Spinal cord (tissue), 10 donors: ENCODE results near the gene CAMK2D. TPM values are rescaled to one million over a fixed set of nuclear protein-coding genes. Genes with fewer than 3 reads are reported as not detected.
"Not testable (repeated sequence)": the region's sequence is repeated elsewhere in the genome, so short reads cannot be mapped to it uniquely, and the experiment has no call there.

Source experiments
- DNase-seq, 6 donors: peaks; one replicate each; pipeline versions ENCODE4 v3.0.0 to v3.0.0-alpha.2; 2013 to 2015; ENCODE audit warnings: low spot score in 6 of 6, low read depth in 4 of 6
- H3K27ac ChIP-seq: one replicate; pipeline ENCODE4 v1.5.1; 2013; ENCODE audit warnings: low read depth, low read length, control low read depth
- H3K27me3 ChIP-seq: one replicate; pipeline ENCODE4 v1.6.1; 2013; ENCODE audit warnings: low read length; ENCODE audit not compliant: control insufficient read depth, insufficient read depth
- H3K36me3 ChIP-seq: one replicate; pipeline ENCODE4 v1.6.1; 2013; ENCODE audit warnings: low read length; ENCODE audit not compliant: control insufficient read depth, insufficient read depth
- H3K4me1 ChIP-seq: one replicate; pipeline ENCODE4 v1.6.1; 2013; ENCODE audit warnings: low read length; ENCODE audit not compliant: control insufficient read depth, insufficient read depth
- H3K4me3 ChIP-seq: one replicate; pipeline ENCODE4 v1.5.1; 2013; ENCODE audit warnings: low read depth, low read length, control low read depth
- H3K9me3 ChIP-seq: one replicate; pipeline ENCODE4 v1.6.1; 2013; ENCODE audit warnings: low read length; ENCODE audit not compliant: control insufficient read depth, insufficient read depth
- WGBS: methylation state at CpG from one replicate; pipeline ENCODE4 v1.1.5; 2013; ENCODE audit warnings: missing lambda C conversion rate; ENCODE audit not compliant: insufficient coverage; 5-methylcytosine and 5-hydroxymethylcytosine counted together
- polyA plus RNA-seq, 2 donors: library from polyadenylated mRNA; unstranded; fragments of 120-200 nt; gene quantifications; one replicate each; pipeline ENCODE4 v1.2.1, GENCODE V29; 2013; ENCODE audit not compliant: insufficient read length in 2 of 2
- total RNA-seq, 2 donors: library from RNA; depleted of rRNA in 1 of 2; stranded (reverse); fragments of 120-200 nt in 1 of 2; fragments of >200 nt in 1 of 2; gene quantifications; one replicate each; pipeline versions ENCODE4 v1.2.3 to v1.2.4, GENCODE V29; 2013 to 2014
- donor health status: healthy.

Gene CAMK2D
- total and polyA plus RNA-seq, 4 donors, result 64.4 to 154 (median 95.0) TPM

DNA sequence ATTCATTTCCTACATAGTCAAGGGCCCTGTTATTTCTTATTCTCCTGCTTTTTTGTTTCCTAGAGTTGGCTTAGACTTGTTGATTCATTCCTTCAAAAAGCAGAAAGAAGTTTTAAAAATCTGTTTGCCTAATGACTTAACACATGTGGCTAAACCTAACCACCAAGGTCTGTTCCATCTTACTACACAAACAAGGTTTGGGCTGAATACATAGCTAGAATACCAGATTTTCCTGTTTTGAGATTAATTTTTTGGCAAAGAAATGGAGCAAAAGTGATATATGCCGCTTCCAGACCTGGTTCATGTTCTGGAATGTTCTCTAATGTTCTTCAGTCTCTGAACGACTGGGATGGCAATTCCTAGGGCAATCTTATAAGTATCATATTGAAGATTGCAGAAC, 7.4 kb upstream of the CAMK2D start:
- DNase-seq, result no peak
- Histone ChIP-seq H3K4me3 (no peak overlapping the region), H3K27me3 (no peaks in the 10 kb centered on the region), H3K9me3 (no peaks in the 10 kb centered on the region), H3K36me3 (no peaks in the 10 kb centered on the region), H3K4me1 (no peaks in the 10 kb centered on the region), H3K27ac (no peak overlapping the region)
- WGBS, result 100% methylated on average over 1 of the region's 2 CpGs

- H3K4me1 ChIP-seq, result peaks cover 5% of the 10 kb centered on the region
- no peak overlapping the region for H3K27ac ChIP-seq
- no peaks in the 10 kb centered on the region for H3K9me3 ChIP-seq
- H3K27me3 ChIP-seq, result no peaks in the 10 kb centered on the region
- no peaks in the 10 kb centered on the region for H3K36me3 ChIP-seq
- H3K4me3 ChIP-seq, result no peak overlapping the region
- no peak for DNase-seq
- 96% methylated on average over 2 of the region's 2 CpGs for WGBS
These were observed 5.3 kb upstream of the CAMK2D start for GRCh38 chr4:113766882-113767281.

GRCh38 chr4:113764720-113765264, 3.3 kb upstream of the CAMK2D start:
- WGBS, result no CpG with 5 or more reads among the region's 1 CpG

GRCh38 chr4:113763923-113764322, 2.4 kb upstream of the CAMK2D start:
- not testable (repeated sequence) for DNase-seq, H3K27ac ChIP-seq, H3K4me1 ChIP-seq, H3K36me3 ChIP-seq, H3K27me3 ChIP-seq, H3K9me3 ChIP-seq, H3K4me3 ChIP-seq
- WGBS, result 93% methylated on average over 6 of the region's 12 CpGs

More at GRCh38 chr4:113764720-113765264, 3.3 kb upstream of the CAMK2D start:
- Histone ChIP-seq H3K4me3 (no peak overlapping the region), H3K9me3 (no peaks in the 10 kb centered on the region), H3K4me1 (peaks cover 7% of the 10 kb centered on the region), H3K27ac (no peak overlapping the region), H3K36me3 (no peaks in the 10 kb centered on the region), H3K27me3 (no peaks in the 10 kb centered on the region)
- no peak for DNase-seq

DNA sequence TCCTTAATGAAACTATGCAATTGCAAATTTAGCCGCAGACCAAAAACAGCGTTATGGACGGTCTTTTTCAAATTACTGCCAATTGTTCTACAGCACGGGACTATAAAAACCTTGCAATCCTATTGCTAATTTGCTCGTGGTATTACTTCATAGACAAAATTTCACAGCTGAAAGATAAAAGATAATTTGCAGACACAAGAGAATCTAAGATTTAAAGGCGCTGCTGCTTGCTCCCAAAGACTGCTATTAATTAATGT, 1.4 kb upstream of the CAMK2D start:
- H3K27me3 ChIP-seq, result no peaks in the 10 kb centered on the region
- no peaks in the 10 kb centered on the region for H3K36me3 ChIP-seq
- no peak for DNase-seq
- H3K4me1 ChIP-seq, result peaks cover 7% of the 10 kb centered on the region
- peak overlapping the region; percentile 91 for H3K4me3 ChIP-seq
- WGBS, result 0% methylated on average over 3 of the region's 6 CpGs
- peak overlapping the region; percentile 100 for H3K27ac ChIP-seq
- no peaks in the 10 kb centered on the region for H3K9me3 ChIP-seq

GRCh38 chr4:113762186-113763028, 869 bp upstream of the CAMK2D start:
- Histone ChIP-seq H3K4me1 (peaks cover 7% of the 10 kb centered on the region), H3K36me3 (no peaks in the 10 kb centered on the region), H3K27ac (peak overlapping the region; percentile 100), H3K27me3 (no peaks in the 10 kb centered on the region), H3K4me3 (peak overlapping the region; percentile 91), H3K9me3 (no peaks in the 10 kb centered on the region)
- DNase-seq, result peak; percentile 98 to 100 (median 99)
- 0% methylated on average over 29 of the region's 38 CpGs for WGBS

DNA sequence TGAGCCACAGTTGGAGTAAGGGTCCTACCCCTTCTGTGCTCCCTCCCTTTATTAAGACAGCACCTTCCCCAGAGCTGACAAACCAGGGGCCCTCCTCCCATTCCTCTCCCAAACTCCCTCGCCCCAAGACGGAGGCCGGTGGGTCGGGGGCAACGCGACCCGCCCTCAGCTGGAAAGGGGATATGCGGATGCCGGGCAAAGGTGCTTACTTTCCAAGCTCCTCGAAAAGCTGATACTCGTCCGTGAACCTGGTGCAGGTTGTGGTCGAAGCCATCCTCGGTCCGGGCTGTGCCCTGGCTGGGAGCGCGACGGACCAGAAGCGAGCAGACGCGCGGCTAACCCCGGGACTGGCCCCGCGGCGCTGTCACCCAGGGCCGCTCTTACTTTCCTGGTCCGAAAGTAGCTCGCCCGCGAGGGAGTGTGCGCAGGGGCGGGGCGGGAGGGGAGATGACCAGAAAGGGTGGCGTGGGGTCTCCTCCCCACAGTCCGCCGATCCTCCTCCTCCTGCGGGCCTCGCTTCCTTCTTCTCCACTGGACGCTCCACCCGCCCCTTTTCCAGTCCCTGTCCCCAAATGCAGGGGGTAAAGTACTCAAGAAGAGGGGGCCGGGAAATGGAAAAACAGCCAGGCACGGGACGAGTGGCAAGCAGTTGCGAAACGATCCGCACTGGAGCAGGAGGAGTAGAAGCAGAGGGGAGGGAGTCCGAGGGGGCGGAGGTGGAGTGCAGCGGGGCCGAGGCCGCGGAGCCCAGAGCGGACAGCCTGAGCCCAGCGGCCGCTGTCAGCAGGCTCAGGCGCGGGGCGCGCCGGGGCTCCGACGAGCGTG, 531 bp downstream of the CAMK2D start:
- no peaks in the 10 kb centered on the region for H3K36me3 ChIP-seq
- DNase-seq, result peak; percentile 23 to 85 (median 60)
- peaks cover 7% of the 10 kb centered on the region for H3K4me1 ChIP-seq
- H3K4me3 ChIP-seq, result peak overlapping the region; percentile 91
- H3K27ac ChIP-seq, result peak overlapping the region; percentile 100
- under 1% methylated on average over 56 of the region's 64 CpGs for WGBS
- H3K27me3 ChIP-seq, result no peaks in the 10 kb centered on the region
- no peaks in the 10 kb centered on the region for H3K9me3 ChIP-seq

- Histone ChIP-seq H3K9me3 (no peaks in the 10 kb centered on the region), H3K27ac (peak overlapping the region; percentile 100), H3K4me3 (peak overlapping the region; percentile 91), H3K36me3 (no peaks in the 10 kb centered on the region), H3K27me3 (no peaks in the 10 kb centered on the region), H3K4me1 (peaks cover 7% of the 10 kb centered on the region)
- WGBS, result 0% methylated on average over 10 of the region's 22 CpGs
- DNase-seq, result peak in 5 of 6 donors; percentile 24 to 83 (median 72)
These were observed 1.3 kb downstream of the CAMK2D start for GRCh38 chr4:113760094-113760794.

DNA sequence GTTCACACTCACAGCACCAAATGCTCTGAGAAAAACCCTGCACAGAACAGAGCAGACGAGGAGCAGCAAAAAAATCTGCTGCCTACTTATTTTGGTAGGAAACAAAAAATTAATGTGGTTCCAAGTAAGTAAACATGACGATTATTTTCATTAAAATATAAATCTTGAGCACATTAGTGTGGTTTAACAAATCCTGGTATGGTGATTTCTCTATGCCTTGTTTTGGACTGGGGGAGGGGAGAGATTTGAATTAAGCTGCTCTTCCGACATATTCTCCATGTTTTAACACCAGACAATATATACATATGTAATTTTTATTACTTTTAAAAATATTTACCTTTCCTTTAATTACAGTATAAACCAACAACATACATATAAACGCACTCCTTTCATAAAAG, 1.8 kb downstream of the CAMK2D start:
- no CpG with 5 or more reads among the region's 4 CpGs for WGBS
- Histone ChIP-seq H3K9me3 (no peaks in the 10 kb centered on the region), H3K4me1 (peaks cover 7% of the 10 kb centered on the region)

More for the DNA sequence above, 1.8 kb downstream of the CAMK2D start:
- peak overlapping the region; percentile 91 for H3K4me3 ChIP-seq
- no peaks in the 10 kb centered on the region for H3K27me3 ChIP-seq
- H3K27ac ChIP-seq, result peak overlapping the region; percentile 100
- no peaks in the 10 kb centered on the region for H3K36me3 ChIP-seq
- peak in 4 of 6 donors; percentile 17 to 67 (median 41) for DNase-seq
